ENCODE data around the gene CYB561. TPM values are rescaled to one million over a fixed set of nuclear protein-coding genes. Genes with fewer than 3 reads are reported as not detected.

Gene CYB561
- total RNA-seq, 1 experiment from 2014 or later: 125 TPM

DNA sequence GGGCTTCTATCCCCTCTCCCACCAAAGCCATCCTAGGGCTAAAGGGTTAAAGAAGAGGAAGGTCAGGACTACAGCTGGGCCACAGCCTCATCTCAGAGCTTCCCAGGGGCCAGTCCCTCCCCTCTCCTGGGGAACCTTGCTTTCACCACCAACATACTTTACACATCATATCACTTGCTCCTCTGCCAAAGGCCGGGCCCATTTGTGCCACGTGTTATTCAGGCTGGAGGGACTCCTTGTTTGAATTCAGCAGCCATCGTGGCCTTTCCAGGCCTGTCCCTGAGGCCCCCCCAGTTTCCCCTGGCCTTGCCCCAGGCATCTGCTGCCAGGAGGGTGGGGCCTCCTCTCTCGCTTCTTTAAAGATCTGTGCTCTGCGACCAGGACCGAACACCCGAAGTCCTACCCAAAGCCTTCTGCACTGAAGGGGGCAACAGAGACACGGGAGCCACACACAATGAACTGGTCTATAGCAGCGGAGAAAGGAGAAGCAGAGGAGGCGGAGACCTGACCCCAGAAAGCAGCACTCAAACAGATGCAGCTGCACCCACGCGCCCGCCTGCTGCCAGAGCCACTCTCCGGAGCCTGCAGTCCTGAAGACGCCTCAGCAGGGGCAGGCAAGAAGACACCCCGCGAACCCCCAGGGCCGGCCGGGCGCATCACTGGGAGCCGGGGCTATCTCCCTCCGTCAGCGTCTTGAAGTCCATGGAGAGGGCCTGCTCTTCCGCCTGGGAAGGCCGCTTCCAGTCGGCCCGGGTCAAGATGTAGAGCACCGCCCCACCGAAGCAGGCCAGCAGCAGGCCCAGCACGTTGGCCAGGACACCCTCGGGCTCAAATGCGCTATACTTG lies 12.1 kb downstream of the CYB561 start:
- H3K9me2 ChIP-seq (replicated peaks; ENCODE audit: low read length): no peaks in the 10 kb centered on the region
- no peaks in the 10 kb centered on the region for H4K20me1 ChIP-seq (ENCODE audit: low read length)
- ChIA-PET CTCF (interaction anchor here (0.9 to 1.6 kb wide), 2 partner anchors 8 to 45 kb away, joined by 3 to 4 read pairs; no protein-coding TSS in a partner anchor), POLR2A (ENCODE audit: unreplicated experiment) (interaction anchor here (0.5 to 0.8 kb wide), 4 partner anchors 11 to 44 kb away, joined by 3 read pairs; no protein-coding TSS in a partner anchor)
- H2AFZ ChIP-seq (ENCODE audit: low read length): no peak overlapping the region
- no peaks in the 10 kb centered on the region for H3K27me3 ChIP-seq (ENCODE audit: low read length)
- peak overlapping the region; percentile 64 for H3K9ac ChIP-seq (ENCODE audit: low read length)
- H3K4me1 ChIP-seq (ENCODE audit: insufficient read depth, low read length): peaks cover 60% of the 10 kb centered on the region
- intact Hi-C loops (cut with micrococcal nuclease): loop anchor here (1.0 to 10.0 kb wide), 3 partner anchors 26 to 341 kb away; partner anchors contain the start of genes CCDC47 and DDX42
- H3K4me2 ChIP-seq (ENCODE audit: low read length): peak overlapping the region; percentile 74
- TF ChIP-seq, protein P1, sequence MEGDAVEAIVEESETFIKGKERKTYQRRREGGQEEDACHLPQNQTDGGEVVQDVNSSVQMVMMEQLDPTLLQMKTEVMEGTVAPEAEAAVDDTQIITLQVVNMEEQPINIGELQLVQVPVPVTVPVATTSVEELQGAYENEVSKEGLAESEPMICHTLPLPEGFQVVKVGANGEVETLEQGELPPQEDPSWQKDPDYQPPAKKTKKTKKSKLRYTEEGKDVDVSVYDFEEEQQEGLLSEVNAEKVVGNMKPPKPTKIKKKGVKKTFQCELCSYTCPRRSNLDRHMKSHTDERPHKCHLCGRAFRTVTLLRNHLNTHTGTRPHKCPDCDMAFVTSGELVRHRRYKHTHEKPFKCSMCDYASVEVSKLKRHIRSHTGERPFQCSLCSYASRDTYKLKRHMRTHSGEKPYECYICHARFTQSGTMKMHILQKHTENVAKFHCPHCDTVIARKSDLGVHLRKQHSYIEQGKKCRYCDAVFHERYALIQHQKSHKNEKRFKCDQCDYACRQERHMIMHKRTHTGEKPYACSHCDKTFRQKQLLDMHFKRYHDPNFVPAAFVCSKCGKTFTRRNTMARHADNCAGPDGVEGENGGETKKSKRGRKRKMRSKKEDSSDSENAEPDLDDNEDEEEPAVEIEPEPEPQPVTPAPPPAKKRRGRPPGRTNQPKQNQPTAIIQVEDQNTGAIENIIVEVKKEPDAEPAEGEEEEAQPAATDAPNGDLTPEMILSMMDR (conservative IDR thresholded peaks at IDR 0.05; ENCODE audit: low read depth, low read length): no peak
- no peak for TF ChIP-seq EZH2phosphoT487 (IDR thresholded peaks at IDR 0.05; ENCODE audit: borderline replicate concordance, low read length)
- TF ChIP-seq EZH2 (IDR thresholded peaks at IDR 0.05; ENCODE audit: low read length, unreplicated experiment): no peak
- H3K9me3 ChIP-seq (ENCODE audit: low read length): no peaks in the 10 kb centered on the region
- H3K36me3 ChIP-seq (ENCODE audit: low read depth, low read length): peaks cover 8% of the 10 kb centered on the region
- peak overlapping the region; percentile 97 for H3K27ac ChIP-seq (ENCODE audit: low read length)
- H3K4me3 ChIP-seq (ENCODE audit: low read length): peak overlapping the region; percentile 18; the same call in 1 of the 2 replicates
- DNase-seq (peak; percentile 83), ATAC-seq (peak; percentile 29)
- peaks cover 14% of the 10 kb centered on the region for H3F3A ChIP-seq (ENCODE audit: low read length, unreplicated experiment)
- H3K79me2 ChIP-seq (ENCODE audit: low read length): peaks cover 31% of the 10 kb centered on the region
- BruUV-seq (replicated peaks): no TSS peak

DNA sequence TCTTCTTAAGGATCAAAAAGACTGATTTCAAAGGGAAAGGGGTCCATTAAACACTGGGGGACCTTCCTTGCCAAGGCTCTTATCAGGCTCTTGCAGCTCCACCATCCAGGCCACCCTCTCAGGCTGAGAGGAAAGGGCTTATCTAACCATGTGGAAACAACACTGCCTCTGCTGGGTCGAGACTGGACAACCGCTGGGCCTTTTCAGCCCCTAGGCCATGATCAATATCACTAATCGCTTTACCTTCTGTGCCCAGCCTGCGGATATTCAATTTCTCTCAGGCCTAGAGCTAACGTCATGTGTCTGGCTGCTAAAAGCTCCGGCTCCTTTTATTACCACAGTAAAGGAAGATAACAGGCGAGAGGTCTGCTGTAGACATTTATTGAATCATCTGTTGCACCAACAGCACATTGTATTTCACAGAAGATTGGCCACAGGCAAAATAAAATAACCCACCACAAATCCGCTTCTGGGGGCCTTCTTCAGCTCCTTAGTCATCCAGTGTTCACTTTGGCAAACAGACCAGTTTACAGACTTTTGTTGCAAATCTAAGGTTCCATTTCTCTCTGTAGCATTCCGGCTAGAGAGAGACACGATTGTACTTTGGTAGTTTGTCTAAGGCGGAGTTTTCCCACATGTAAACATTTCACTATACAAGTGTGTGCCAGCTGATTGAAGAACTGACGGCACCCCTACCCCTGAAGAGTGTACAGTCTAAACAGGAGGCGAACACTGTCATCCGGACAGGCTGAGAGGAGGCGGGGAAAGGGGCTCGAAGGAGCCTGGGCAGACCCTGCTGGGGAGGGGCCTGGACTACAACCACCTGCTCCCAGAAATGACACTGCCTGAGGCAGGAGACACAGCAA lies 13.9 kb downstream of the CYB561 start:
- peak overlapping the region; percentile 23 for H3K4me3 ChIP-seq (ENCODE audit: low read length)
- BruUV-seq (replicated peaks): no TSS peak
- peak overlapping the region; percentile 79 for H3K9ac ChIP-seq (ENCODE audit: low read length)
- H3K4me1 ChIP-seq (ENCODE audit: insufficient read depth, low read length): peaks cover 75% of the 10 kb centered on the region
- H4K20me1 ChIP-seq (ENCODE audit: low read length): no peaks in the 10 kb centered on the region
- peaks cover 14% of the 10 kb centered on the region for H3K79me2 ChIP-seq (ENCODE audit: low read length)
- H3K9me3 ChIP-seq (ENCODE audit: low read length): no peaks in the 10 kb centered on the region
- H3K27me3 ChIP-seq (ENCODE audit: low read length): no peaks in the 10 kb centered on the region
- no peaks in the 10 kb centered on the region for H3K9me2 ChIP-seq (replicated peaks; ENCODE audit: low read length)
- H3F3A ChIP-seq (ENCODE audit: low read length, unreplicated experiment): peaks cover 14% of the 10 kb centered on the region
- TF ChIP-seq, protein P1 (conservative IDR thresholded peaks at IDR 0.05; ENCODE audit: low read depth, low read length): no peak
- TF ChIP-seq EZH2 (IDR thresholded peaks at IDR 0.05; ENCODE audit: low read length, unreplicated experiment): no peak
- H2AFZ ChIP-seq (ENCODE audit: low read length): no peak overlapping the region
- ChIA-PET CTCF (interaction anchor here (0.6 to 1.4 kb wide), 3 partner anchors 13 to 180 kb away, joined by 3 to 8 read pairs (median 5); no protein-coding TSS in a partner anchor), POLR2A (ENCODE audit: unreplicated experiment) (interaction anchor here (0.6 to 1.4 kb wide), 3 partner anchors 13 to 190 kb away, joined by 5 to 20 read pairs (median 10); partner anchors contain the start of gene MAP3K3)
- H3K36me3 ChIP-seq (ENCODE audit: low read depth, low read length): peaks cover 8% of the 10 kb centered on the region
- peak; percentile 52 for ATAC-seq
- intact Hi-C loops (cut with micrococcal nuclease): loop anchor here (2.0 to 10.0 kb wide), 2 partner anchors 181 to 343 kb away; partner anchors contain the start of genes CCDC47 and DDX42
- peak overlapping the region; percentile 97 for H3K27ac ChIP-seq (ENCODE audit: low read length)
- DNase-seq: peak; percentile 92
- H3K4me2 ChIP-seq (ENCODE audit: low read length): peak overlapping the region; percentile 74
